PFSK-1 (cell line): ENCODE measurements around the gene ADAMTS10.

Experiments used
- FOXP2 ChIP-seq: optimal IDR thresholded peaks from 2 replicates; pipeline ENCODE3; 2011; ENCODE audit warnings: borderline replicate concordance, control low read depth, inconsistent platforms; ENCODE audit not compliant: insufficient read depth; ENCODE audit errors: extremely low read length, extremely low read depth
- POLR2AphosphoS5 ChIP-seq: IDR thresholded peaks from 2 replicates; pipeline ENCODE4 v1.6.1; 2012; ENCODE audit warnings: low read depth, mild to moderate bottlenecking, control low read depth, low read length, moderate library complexity
- REST ChIP-seq, 2 experiments: IDR thresholded peaks; 2 replicates each; pipeline versions ENCODE4 v1.6.1 to v1.8.0; 2011 to 2012; ENCODE audit warnings: low read depth in 2 of 2, low read length in 2 of 2, control low read depth in 1 of 2, inconsistent platforms in 1 of 2, mild to moderate bottlenecking in 1 of 2, moderate library complexity in 1 of 2; ENCODE audit not compliant: insufficient read depth in 1 of 2
- SIN3A ChIP-seq: IDR thresholded peaks from 2 replicates; pipeline ENCODE4 v1.6.1; 2012; ENCODE audit warnings: mild to moderate bottlenecking, low read length, moderate library complexity, borderline replicate concordance; ENCODE audit not compliant: insufficient read depth
- TAF1 ChIP-seq: IDR thresholded peaks from 2 replicates; pipeline ENCODE4 v1.6.1; 2012; ENCODE audit warnings: low read length, control low read depth, borderline replicate concordance; ENCODE audit not compliant: insufficient read depth

- TF ChIP-seq SIN3A, result no peak
- TF ChIP-seq POLR2AphosphoS5, result no peak
- TF ChIP-seq TAF1, result no peak
- no peak for TF ChIP-seq REST (IDR thresholded peaks at IDR 0.05; ENCODE audit: insufficient read depth in 1 of 2, low read depth in 2 of 2, low read length in 2 of 2)
- TF ChIP-seq FOXP2, result no peak
These were observed 14.9 kb downstream of the ADAMTS10 start for GRCh38 chr19:8595651-8596050.
